Activated naive CD4-positive, alpha-beta T cell treated with anti-CD3 and anti-CD28 coated beads, Interleukin-2, amount 50 U/mL, for 72 hours (primary cell): ENCODE data around the gene IL12RB2. TPM values are rescaled to one million over a fixed set of nuclear protein-coding genes. Genes with fewer than 3 reads are reported as not detected.

Experiments
- ATAC-seq, 2 donors: fragments of 150-1000 bp; cut with Tn5 transposase; 2 replicates each; pipeline ENCODE4 v1.10.0; 2021; ENCODE audit warnings: mild to moderate bottlenecking in 2 of 2, moderate library complexity in 2 of 2
- DNase-seq, 2 donors: peaks; one replicate each; pipeline ENCODE4 v3.0.0; 2021 to 2022; ENCODE audit warnings: low spot score in 2 of 2
- H3K27ac Mint-ChIP-seq, 2 donors: one replicate each; pipeline ENCODE4 v1.8.0; 2022; ENCODE audit warnings: mild to moderate bottlenecking in 2 of 2, mixed read lengths in 2 of 2
- H3K36me3 Mint-ChIP-seq, 2 donors: one replicate each; pipeline ENCODE4 v1.8.0; 2022; ENCODE audit warnings: mixed read lengths in 2 of 2
- H3K9me3 Mint-ChIP-seq, 2 donors: one replicate each; pipeline ENCODE4 v1.8.0; 2022; ENCODE audit warnings: mixed read lengths in 2 of 2
- total RNA-seq, 2 donors: library from RNA; stranded (reverse); gene quantifications; one replicate each; pipeline ENCODE4 v1.2.3, GENCODE V29; 2022

Gene IL12RB2
- total RNA-seq, 2 donors from 2014 or later, result 29.5 to 123 TPM

- H3K36me3 Mint-ChIP-seq, result peaks cover 4 to 35% of the 10 kb centered on the region in 2 donors
- peaks cover 0 to 18% of the 10 kb centered on the region in 2 donors for H3K9me3 Mint-ChIP-seq
- H3K27ac Mint-ChIP-seq, result no peak overlapping the region
- DNase-seq (no peak), ATAC-seq (no peak)
Measured at GRCh38 chr1:67298762-67299161, 8.9 kb upstream of the IL12RB2 start.

- Mint-ChIP-seq H3K9me3 (peaks cover 0 to 16% of the 10 kb centered on the region in 2 donors), H3K27ac (no peak overlapping the region), H3K36me3 (peaks cover 4 to 34% of the 10 kb centered on the region in 2 donors)
- ATAC-seq (no peak), DNase-seq (no peak)
Measured at GRCh38 chr1:67299296-67299695, 8.4 kb upstream of the IL12RB2 start.

- H3K27ac Mint-ChIP-seq, result no peak overlapping the region
- H3K9me3 Mint-ChIP-seq, result peaks cover 0 to 12% of the 10 kb centered on the region in 2 donors
- DNase-seq, result no peak
- H3K36me3 Mint-ChIP-seq, result peaks cover 0 to 31% of the 10 kb centered on the region in 2 donors
- no peak for ATAC-seq
Measured at GRCh38 chr1:67300561-67300960, 7.1 kb upstream of the IL12RB2 start.

GRCh38 chr1:67304023-67304422 is 3.6 kb upstream of the IL12RB2 start:
- peak; percentile 15 to 77 for ATAC-seq

GRCh38 chr1:67306547-67306946 is 1.1 kb upstream of the IL12RB2 start:
- peaks cover 20 to 45% of the 10 kb centered on the region in 2 donors for H3K36me3 Mint-ChIP-seq
- ATAC-seq (no peak), DNase-seq (no peak)
- H3K27ac Mint-ChIP-seq, result peak overlapping the region; percentile 95 to 99
- H3K9me3 Mint-ChIP-seq, result no peaks in the 10 kb centered on the region

More at GRCh38 chr1:67304023-67304422, 3.6 kb upstream of the IL12RB2 start:
- Mint-ChIP-seq H3K27ac (peak overlapping the region; percentile 72 to 97), H3K36me3 (peaks cover 8 to 21% of the 10 kb centered on the region in 2 donors), H3K9me3 (no peaks in the 10 kb centered on the region)
- DNase-seq, result no peak

- Mint-ChIP-seq H3K36me3 (peaks cover 30 to 57% of the 10 kb centered on the region in 2 donors), H3K9me3 (peaks cover 0 to 6% of the 10 kb centered on the region in 2 donors), H3K27ac (peak overlapping the region; percentile 95 to 99)
- ATAC-seq (peak; percentile 4 to 38), DNase-seq (peak in 1 of 2 donors; percentile 51)
Measured at GRCh38 chr1:67308136-67308535, 463 bp downstream of the IL12RB2 start.

GRCh38 chr1:67312615-67313014 is 4.9 kb downstream of the IL12RB2 start:
- peaks cover 30 to 59% of the 10 kb centered on the region in 2 donors for H3K36me3 Mint-ChIP-seq
- peak overlapping the region; percentile 52 to 99 for H3K27ac Mint-ChIP-seq
- DNase-seq (no peak), ATAC-seq (no peak)
- H3K9me3 Mint-ChIP-seq, result peaks cover 0 to 6% of the 10 kb centered on the region in 2 donors

GRCh38 chr1:67313934-67314671 is 6.4 kb downstream of the IL12RB2 start:
- ATAC-seq (peak; percentile 45 to 53), DNase-seq (no peak)
- H3K36me3 Mint-ChIP-seq, result peaks cover 21 to 50% of the 10 kb centered on the region in 2 donors
- H3K9me3 Mint-ChIP-seq, result peaks cover 0 to 6% of the 10 kb centered on the region in 2 donors
- peak overlapping the region; percentile 59 to 99 for H3K27ac Mint-ChIP-seq

- DNase-seq (no peak), ATAC-seq (peak; percentile 71 to 87)
- Mint-ChIP-seq H3K36me3 (peaks cover 15 to 50% of the 10 kb centered on the region in 2 donors), H3K27ac (peak overlapping the region; percentile 59 to 99), H3K9me3 (peaks cover 0 to 6% of the 10 kb centered on the region in 2 donors)
Measured at GRCh38 chr1:67314696-67315095, 7.0 kb downstream of the IL12RB2 start.

- no peak overlapping the region for H3K27ac Mint-ChIP-seq
- ATAC-seq (no peak), DNase-seq (no peak)
- H3K9me3 Mint-ChIP-seq, result peaks cover 0 to 6% of the 10 kb centered on the region in 2 donors
- H3K36me3 Mint-ChIP-seq, result peaks cover 11 to 47% of the 10 kb centered on the region in 2 donors
Measured at GRCh38 chr1:67316180-67316902, 8.7 kb downstream of the IL12RB2 start.

GRCh38 chr1:67316918-67317317 is 9.2 kb downstream of the IL12RB2 start:
- no peak overlapping the region for H3K27ac Mint-ChIP-seq
- peaks cover 14 to 47% of the 10 kb centered on the region in 2 donors for H3K36me3 Mint-ChIP-seq
- H3K9me3 Mint-ChIP-seq, result peaks cover 0 to 6% of the 10 kb centered on the region in 2 donors

GRCh38 chr1:67317803-67318202 is 10.1 kb downstream of the IL12RB2 start:
- peaks cover 16 to 47% of the 10 kb centered on the region in 2 donors for H3K36me3 Mint-ChIP-seq
- DNase-seq (no peak), ATAC-seq (peak in 1 of 2 donors; percentile 45)

More at GRCh38 chr1:67316918-67317317, 9.2 kb downstream of the IL12RB2 start:
- DNase-seq (no peak), ATAC-seq (no peak)

GRCh38 chr1:67322442-67322841 is 14.8 kb downstream of the IL12RB2 start:
- peaks cover 36 to 70% of the 10 kb centered on the region in 2 donors for H3K36me3 Mint-ChIP-seq
- H3K27ac Mint-ChIP-seq, result peak overlapping the region in 1 of 2 donors; percentile 39
- no peaks in the 10 kb centered on the region for H3K9me3 Mint-ChIP-seq
- ATAC-seq, result no peak
- DNase-seq, result no peak

More at GRCh38 chr1:67317803-67318202, 10.1 kb downstream of the IL12RB2 start:
- H3K27ac Mint-ChIP-seq, result no peak overlapping the region
- no peaks in the 10 kb centered on the region for H3K9me3 Mint-ChIP-seq

GRCh38 chr1:67323087-67323486 is 15.4 kb downstream of the IL12RB2 start:
- H3K27ac Mint-ChIP-seq, result peak overlapping the region in 1 of 2 donors; percentile 39
- DNase-seq, result no peak
- peaks cover 39 to 77% of the 10 kb centered on the region in 2 donors for H3K36me3 Mint-ChIP-seq
- peak; percentile 68 to 75 for ATAC-seq
- no peaks in the 10 kb centered on the region for H3K9me3 Mint-ChIP-seq

- Mint-ChIP-seq H3K27ac (no peak overlapping the region), H3K36me3 (peaks cover 47 to 87% of the 10 kb centered on the region in 2 donors)
- no peak for ATAC-seq
Measured at GRCh38 chr1:67324068-67324467, 16.4 kb downstream of the IL12RB2 start.

GRCh38 chr1:67327864-67328466 is 20.3 kb downstream of the IL12RB2 start:
- Mint-ChIP-seq H3K9me3 (no peaks in the 10 kb centered on the region), H3K27ac (peak overlapping the region in 1 of 2 donors; percentile 73), H3K36me3 (peaks cover 34 to 70% of the 10 kb centered on the region in 2 donors)
- no peak for ATAC-seq
- DNase-seq, result no peak

More at GRCh38 chr1:67324068-67324467, 16.4 kb downstream of the IL12RB2 start:
- DNase-seq, result no peak
- no peaks in the 10 kb centered on the region for H3K9me3 Mint-ChIP-seq
